Neutrophil (primary cell): ENCODE measurements around the gene LMBRD2.

Source experiments
- H3K27ac ChIP-seq: fragments of 200-600 bp; sonication (generic); 2 replicates; pipeline ENCODE4 v1.5.1; 2016; ENCODE audit warnings: mild to moderate bottlenecking, moderate library complexity
- H3K27me3 ChIP-seq: fragments of 200-600 bp; sonication (generic); 2 replicates; pipeline ENCODE4 v1.6.0; 2016; ENCODE audit warnings: mild to moderate bottlenecking
- H3K36me3 ChIP-seq: fragments of 200-600 bp; sonication (generic); 2 replicates; pipeline ENCODE4 v1.5.1; 2017
- H3K4me1 ChIP-seq, 2 experiments: fragments of 200-600 bp in 1 of 2; sonication (generic) in 1 of 2; 1 replicate in 1 of 2; 2 replicates in 1 of 2; pipeline versions ENCODE4 v1.5.1 to v1.6.1; 2013 to 2016; ENCODE audit warnings: low read depth in 1 of 2, low read length in 1 of 2, mild to moderate bottlenecking in 1 of 2, moderate library complexity in 1 of 2; ENCODE audit not compliant: control insufficient read depth in 1 of 2, insufficient read depth in 1 of 2
- H3K4me3 ChIP-seq, 2 experiments: fragments of 200-600 bp in 1 of 2; sonication (generic) in 1 of 2; 1 replicate in 1 of 2; 2 replicates in 1 of 2; pipeline ENCODE4 v1.5.1; 2013 to 2016; ENCODE audit warnings: low read depth in 1 of 2, low read length in 1 of 2, mild to moderate bottlenecking in 1 of 2, moderate library complexity in 1 of 2
- H3K9me3 ChIP-seq: fragments of 200-600 bp; sonication (generic); 2 replicates; pipeline ENCODE4 v1.5.1; 2016
- TF ChIP-seq, protein P1 (sequence below): fragments of 200-600 bp; sonication (generic); IDR thresholded peaks from 2 replicates; pipeline ENCODE4 v1.5.1; 2016; ENCODE audit warnings: antibody characterized with exemption

LMBRD2 gene

DNA sequence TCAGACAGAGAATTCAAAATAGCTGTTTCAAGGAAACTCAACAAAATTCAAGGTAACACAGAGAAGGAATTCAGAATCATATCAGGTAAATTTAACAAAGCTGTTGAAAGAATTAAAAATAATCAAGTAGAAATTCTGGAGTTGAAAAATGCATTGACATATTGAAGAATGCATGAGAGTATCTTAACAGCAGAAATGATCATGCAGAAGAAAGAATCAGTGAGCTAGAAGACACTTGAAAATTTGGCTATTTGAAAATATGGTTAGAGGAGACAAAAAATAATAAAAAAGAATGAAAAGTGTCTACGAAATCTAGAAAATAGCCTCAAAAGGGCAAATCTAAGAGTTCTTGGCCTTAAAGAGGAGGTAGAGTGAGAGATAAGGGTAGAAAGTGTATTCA lies 22.9 kb downstream of the LMBRD2 start:
- TF ChIP-seq, protein P1, sequence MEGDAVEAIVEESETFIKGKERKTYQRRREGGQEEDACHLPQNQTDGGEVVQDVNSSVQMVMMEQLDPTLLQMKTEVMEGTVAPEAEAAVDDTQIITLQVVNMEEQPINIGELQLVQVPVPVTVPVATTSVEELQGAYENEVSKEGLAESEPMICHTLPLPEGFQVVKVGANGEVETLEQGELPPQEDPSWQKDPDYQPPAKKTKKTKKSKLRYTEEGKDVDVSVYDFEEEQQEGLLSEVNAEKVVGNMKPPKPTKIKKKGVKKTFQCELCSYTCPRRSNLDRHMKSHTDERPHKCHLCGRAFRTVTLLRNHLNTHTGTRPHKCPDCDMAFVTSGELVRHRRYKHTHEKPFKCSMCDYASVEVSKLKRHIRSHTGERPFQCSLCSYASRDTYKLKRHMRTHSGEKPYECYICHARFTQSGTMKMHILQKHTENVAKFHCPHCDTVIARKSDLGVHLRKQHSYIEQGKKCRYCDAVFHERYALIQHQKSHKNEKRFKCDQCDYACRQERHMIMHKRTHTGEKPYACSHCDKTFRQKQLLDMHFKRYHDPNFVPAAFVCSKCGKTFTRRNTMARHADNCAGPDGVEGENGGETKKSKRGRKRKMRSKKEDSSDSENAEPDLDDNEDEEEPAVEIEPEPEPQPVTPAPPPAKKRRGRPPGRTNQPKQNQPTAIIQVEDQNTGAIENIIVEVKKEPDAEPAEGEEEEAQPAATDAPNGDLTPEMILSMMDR = no peak
- Histone ChIP-seq H3K36me3 (peaks cover 4% of the 10 kb centered on the region), H3K27me3 (no peaks in the 10 kb centered on the region), H3K4me3 (no peak overlapping the region), H3K4me1 (no peaks in the 10 kb centered on the region), H3K9me3 (no peaks in the 10 kb centered on the region), H3K27ac (no peak overlapping the region)

DNA sequence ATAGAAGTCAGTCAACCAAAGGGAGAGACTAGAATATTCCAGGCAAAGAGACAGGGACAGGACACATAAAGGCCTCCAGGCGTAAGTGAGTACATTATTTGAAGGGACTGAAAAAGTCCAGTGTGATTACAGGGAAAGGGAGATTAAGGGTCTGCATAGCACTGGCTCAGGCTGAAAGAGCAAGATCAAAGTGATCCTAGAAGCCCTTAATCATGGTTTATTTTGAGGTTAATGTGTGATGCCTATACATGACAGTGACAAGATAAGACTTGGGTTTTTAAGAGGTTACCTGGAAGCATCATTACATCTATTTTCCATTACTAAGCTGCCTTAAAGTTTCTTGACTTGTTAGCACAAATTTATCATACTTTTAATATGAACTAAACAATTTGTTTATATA lies 25.8 kb downstream of the LMBRD2 start:
- Histone ChIP-seq H3K4me1 (no peaks in the 10 kb centered on the region), H3K27ac (no peak overlapping the region), H3K27me3 (no peaks in the 10 kb centered on the region), H3K36me3 (peaks cover 9% of the 10 kb centered on the region), H3K4me3 (no peak overlapping the region), H3K9me3 (no peaks in the 10 kb centered on the region)
- TF ChIP-seq, protein P1 = no peak

DNA sequence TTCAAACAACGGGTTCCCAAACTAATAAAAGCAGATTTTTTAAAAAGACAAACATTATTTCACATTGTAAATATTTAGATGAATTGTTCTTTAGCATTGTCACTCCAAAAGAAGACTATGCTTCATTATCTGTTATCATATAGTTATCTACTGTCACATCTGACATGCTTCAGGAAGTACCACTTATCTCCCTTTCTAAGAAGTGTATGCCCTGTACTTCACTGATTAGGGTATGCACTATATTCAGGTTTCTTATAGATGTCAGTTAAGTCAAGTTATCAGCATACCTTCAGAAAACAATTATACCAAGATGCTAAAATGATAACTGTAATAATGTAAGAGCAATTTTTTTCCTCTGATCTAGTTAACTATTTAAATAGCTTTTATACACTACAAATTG lies 40.4 kb downstream of the LMBRD2 start:
- H3K9me3 ChIP-seq = no peaks in the 10 kb centered on the region
- TF ChIP-seq, protein P1 = no peak
- peaks cover 71% of the 10 kb centered on the region for H3K36me3 ChIP-seq
- H3K27ac ChIP-seq = no peak overlapping the region
- H3K4me3 ChIP-seq = no peak overlapping the region
- H3K27me3 ChIP-seq = no peaks in the 10 kb centered on the region
- H3K4me1 ChIP-seq = peaks cover 0 to 6% of the 10 kb centered on the region in 2 experiments

DNA sequence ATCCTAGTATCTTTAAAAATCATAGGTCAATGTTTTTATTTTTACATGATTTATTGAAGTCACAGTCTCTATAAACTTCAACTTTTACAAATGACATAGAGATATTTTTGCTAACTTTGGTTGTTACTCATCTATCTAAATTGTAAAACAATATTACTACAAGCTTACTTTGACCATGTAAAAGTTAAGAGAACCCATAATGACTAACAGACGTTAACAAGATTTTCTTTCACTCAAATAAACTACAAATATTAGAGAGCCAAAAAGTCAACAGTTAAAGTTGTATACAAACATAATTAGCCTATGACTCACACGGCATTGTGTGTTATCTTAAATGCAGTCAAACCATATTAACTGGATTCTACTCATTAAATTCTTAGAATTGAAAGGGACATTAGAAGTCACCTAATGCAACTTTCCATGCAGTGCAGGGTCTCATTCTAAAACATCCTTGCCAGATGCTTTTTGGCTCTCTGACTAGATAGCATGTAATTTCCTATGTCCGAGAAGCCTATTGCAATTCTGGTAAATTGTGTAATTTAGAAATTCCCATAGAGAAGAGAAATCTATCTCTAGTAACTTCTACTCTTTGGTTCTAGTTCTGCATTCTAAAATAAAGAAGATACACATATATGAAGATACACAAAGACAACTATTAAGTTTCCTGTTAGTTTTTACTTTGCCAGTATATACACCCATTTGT lies 42.8 kb downstream of the LMBRD2 start:
- peaks cover 73% of the 10 kb centered on the region for H3K36me3 ChIP-seq
- no peaks in the 10 kb centered on the region for H3K27me3 ChIP-seq
- no peak overlapping the region for H3K4me3 ChIP-seq
- H3K27ac ChIP-seq = no peak overlapping the region
- H3K9me3 ChIP-seq = no peaks in the 10 kb centered on the region
- H3K4me1 ChIP-seq = peaks cover 0 to 6% of the 10 kb centered on the region in 2 experiments
- TF ChIP-seq, protein P1 = no peak

DNA sequence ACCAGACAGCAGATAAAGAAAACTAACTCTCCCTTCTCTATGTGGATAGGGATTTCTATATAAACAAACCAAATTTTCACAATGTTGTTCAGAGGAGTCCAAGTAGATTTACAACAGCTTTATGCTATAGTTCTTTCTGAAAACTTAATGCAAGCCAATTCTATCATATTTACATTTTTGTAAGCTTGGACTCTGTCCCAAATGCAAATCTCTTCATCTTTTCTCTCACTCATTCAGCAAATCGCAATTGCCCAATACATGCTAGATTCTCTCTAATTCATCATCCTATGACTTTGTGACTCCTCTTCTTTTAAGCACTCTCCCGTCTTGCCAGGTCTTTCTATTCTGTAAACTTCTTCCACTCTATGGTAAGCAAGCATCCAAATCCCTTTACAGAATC lies 45.9 kb downstream of the LMBRD2 start:
- Histone ChIP-seq H3K4me1 (peaks cover 0 to 6% of the 10 kb centered on the region in 2 experiments), H3K27me3 (no peaks in the 10 kb centered on the region), H3K36me3 (peaks cover 58% of the 10 kb centered on the region), H3K9me3 (no peaks in the 10 kb centered on the region), H3K4me3 (no peak overlapping the region), H3K27ac (no peak overlapping the region)
- TF ChIP-seq, protein P1 = no peak
